HG03139 (cell line): ENCODE data around the gene PDE8B.

Source experiments
- ATAC-seq: cut with Tn5 transposase; IDR thresholded peaks from one replicate; pipeline ENCODE4 v1.9.1; 2021; ENCODE audit not compliant: unreplicated experiment

Gene PDE8B

GRCh38 chr5:77210091-77210963, at the start of gene PDE8B:
PDE8B (plus strand) TSS chr5:77210680; CDS start chr5:77210926, 246 bp downstream.
- no peak for ATAC-seq

- no peak for ATAC-seq
These were observed 47.0 kb upstream of the PDE8B start for GRCh38 chr5:77163453-77163852.

GRCh38 chr5:77167063-77167462, 43.4 kb upstream of the PDE8B start:
- ATAC-seq, result no peak

GRCh38 chr5:77167695-77168121, 42.8 kb upstream of the PDE8B start:
- no peak for ATAC-seq

GRCh38 chr5:77168161-77168878, 42.2 kb upstream of the PDE8B start:
- no peak for ATAC-seq

GRCh38 chr5:77168879-77169244, 41.6 kb upstream of the PDE8B start:
- no peak for ATAC-seq

GRCh38 chr5:77170196-77170890, 40.1 kb upstream of the PDE8B start:
- ATAC-seq, result no peak

- no peak for ATAC-seq
These were observed 39.2 kb upstream of the PDE8B start for GRCh38 chr5:77171141-77171910.

GRCh38 chr5:77172713-77173328, 37.7 kb upstream of the PDE8B start:
- no peak for ATAC-seq

GRCh38 chr5:77174526-77174925, 36.0 kb upstream of the PDE8B start:
- no peak for ATAC-seq

GRCh38 chr5:77175231-77175630, 35.2 kb upstream of the PDE8B start:
- ATAC-seq, result no peak

GRCh38 chr5:77176429-77176828, 34.1 kb upstream of the PDE8B start:
- no peak for ATAC-seq

GRCh38 chr5:77177576-77177975, 32.9 kb upstream of the PDE8B start:
- ATAC-seq, result no peak

- no peak for ATAC-seq
These were observed 30.1 kb upstream of the PDE8B start for GRCh38 chr5:77180167-77181081.

GRCh38 chr5:77181173-77181572, 29.3 kb upstream of the PDE8B start:
- ATAC-seq, result no peak

- no peak for ATAC-seq
These were observed 28.7 kb upstream of the PDE8B start for GRCh38 chr5:77181596-77182304.

GRCh38 chr5:77182367-77182766, 28.1 kb upstream of the PDE8B start:
- no peak for ATAC-seq

GRCh38 chr5:77186652-77187370, 23.7 kb upstream of the PDE8B start:
- no peak for ATAC-seq
